CD4-positive, alpha-beta memory T cell (primary cell): ENCODE measurements around the gene PSME3IP1. TPM values are rescaled to one million over a fixed set of nuclear protein-coding genes. Genes with fewer than 3 reads are reported as not detected.
"Not testable (repeated sequence)": the region's sequence is repeated elsewhere in the genome, so short reads cannot be mapped to it uniquely, and the experiment has no call there.

ENCODE experiments used
- CTCF ChIA-PET: fragments of 350-600 bp; sonication (Branson Sonifier 250); formaldehyde crosslinking; loops from one replicate; lab custom pipeline; 2021; ENCODE audit warnings: inconsistent platforms; ENCODE audit not compliant: partially characterized antibody; lab: Charles Lee
- POLR2A ChIA-PET: fragments of 350-600 bp; sonication (Branson Sonifier 250); formaldehyde crosslinking; loops from one replicate; lab custom pipeline; 2021; ENCODE audit not compliant: partially characterized antibody; lab: Charles Lee
- DNase-seq, 5 donors: peaks; one replicate each; pipeline versions ENCODE4 v3.0.0 to v3.0.0-alpha.2; 2020 to 2022; ENCODE audit warnings: mixed read lengths in 1 of 5
- H3K27ac ChIP-seq: one replicate; pipeline ENCODE4 v1.7.0; 2013; ENCODE audit warnings: low read depth, low read length
- H3K27me3 ChIP-seq: 2 replicates; pipeline ENCODE4 v1.7.0; 2013; ENCODE audit warnings: mild to moderate bottlenecking, low read length, moderate library complexity; ENCODE audit not compliant: insufficient read depth
- H3K36me3 ChIP-seq: 2 replicates; pipeline ENCODE4 v1.7.0; 2013; ENCODE audit warnings: mild to moderate bottlenecking, low read length, moderate library complexity; ENCODE audit not compliant: insufficient read depth
- H3K4me1 ChIP-seq: 2 replicates; pipeline ENCODE4 v1.7.0; 2013; ENCODE audit warnings: mild to moderate bottlenecking, low read length, moderate library complexity; ENCODE audit not compliant: insufficient read depth
- H3K4me3 ChIP-seq, 2 donors: one replicate each; pipeline ENCODE4 v1.7.0; 2013; ENCODE audit warnings: low read length in 2 of 2, mild to moderate bottlenecking in 1 of 2
- H3K9me3 ChIP-seq, 2 donors: one replicate each; pipeline ENCODE4 v1.7.0; 2013; ENCODE audit warnings: low read length in 2 of 2, control low read depth in 1 of 2; ENCODE audit not compliant: control insufficient read depth in 1 of 2
- H3K27ac Mint-ChIP-seq, 7 donors: one replicate each; pipeline ENCODE4 v1.8.0; 2020 to 2021; ENCODE audit warnings: mixed read lengths in 7 of 7, mild to moderate bottlenecking in 6 of 7, inconsistent platforms in 3 of 7, moderate library complexity in 3 of 7
- H3K27me3 Mint-ChIP-seq, 2 donors: one replicate each; pipeline ENCODE4 v1.8.0; 2020 to 2021; ENCODE audit warnings: mixed read lengths in 2 of 2
- H3K36me3 Mint-ChIP-seq, 2 donors: one replicate each; pipeline ENCODE4 v1.8.0; 2020 to 2021; ENCODE audit warnings: mixed read lengths in 2 of 2, inconsistent platforms in 1 of 2, mild to moderate bottlenecking in 1 of 2
- H3K4me1 Mint-ChIP-seq, 4 donors: one replicate each; pipeline ENCODE4 v1.8.0; 2020 to 2021; ENCODE audit warnings: mixed read lengths in 4 of 4, mild to moderate bottlenecking in 1 of 4
- H3K4me3 Mint-ChIP-seq, 8 donors: one replicate each; pipeline ENCODE4 v1.8.0; 2020 to 2021; ENCODE audit warnings: mixed read lengths in 8 of 8, mild to moderate bottlenecking in 7 of 8, moderate library complexity in 6 of 8, inconsistent platforms in 3 of 8
- H3K9me3 Mint-ChIP-seq, 8 donors: one replicate each; pipeline ENCODE4 v1.8.0; 2020 to 2021; ENCODE audit warnings: mixed read lengths in 8 of 8, mild to moderate bottlenecking in 5 of 8, inconsistent platforms in 3 of 8, moderate library complexity in 1 of 8
- intact Hi-C: fragments of 100-400 bp; cut with micrococcal nuclease; formaldehyde crosslinking; loops from one replicate; pipeline ENCODE4 v1.15.1; 2023
- polyA plus RNA-seq, 2 donors: library from polyadenylated mRNA; unstranded; fragments of 300-500 nt; fragmentation: Illumina TruSeq; gene quantifications; one replicate each; pipeline ENCODE4 v1.2.3, GENCODE V29; 2021
- total RNA-seq, 2 experiments: library from RNA; stranded (reverse); gene quantifications; one replicate each; pipeline ENCODE4 v1.2.3, GENCODE V29; 2021

Gene PSME3IP1
- total and polyA plus RNA-seq, 4 experiments from 2014 or later, result 59.9 to 157 (median 106) TPM

DNA sequence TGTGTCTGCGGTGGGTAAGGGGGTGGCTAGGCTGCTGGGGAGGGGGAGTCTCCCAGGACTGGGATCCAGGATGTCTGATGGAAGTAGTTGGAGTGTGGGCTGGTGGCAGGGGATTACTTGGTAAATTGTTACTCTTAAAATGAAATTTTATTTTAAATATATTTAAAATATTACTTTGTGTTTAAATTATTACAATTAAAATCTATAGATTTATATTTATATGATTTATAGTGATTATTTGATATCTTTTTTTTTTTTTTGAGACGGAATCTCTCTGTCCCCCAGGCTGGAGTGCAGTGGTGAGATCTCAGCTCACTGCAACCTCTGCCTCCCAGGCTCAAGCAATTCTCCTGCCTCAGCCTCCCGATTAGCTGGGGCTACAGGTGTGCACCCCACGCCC lies 74.9 kb downstream of the PSME3IP1 start:
- Mint-ChIP-seq H3K4me1 (peaks cover 3 to 9% (median 6%) of the 10 kb centered on the region in 4 donors), H3K4me3 (no peak overlapping the region), H3K9me3 (no peaks in the 10 kb centered on the region), H3K27ac (no peak overlapping the region), H3K36me3 (no peaks in the 10 kb centered on the region), H3K27me3 (no peaks in the 10 kb centered on the region)
- Histone ChIP-seq H3K27ac (no peak overlapping the region), H3K9me3 (no peaks in the 10 kb centered on the region), H3K27me3 (no peaks in the 10 kb centered on the region), H3K4me1 (peaks cover 5% of the 10 kb centered on the region), H3K36me3 (no peaks in the 10 kb centered on the region), H3K4me3 (no peak overlapping the region)
- intact Hi-C loops, result no loop called here
- POLR2A ChIA-PET, result no interaction called here
- CTCF ChIA-PET, result interaction anchor here (1.3 kb wide), 2 partner anchors 19 to 27 kb away, joined by 3 to 6 read pairs; partner anchors contain the start of gene CPNE2
- no peak for DNase-seq

DNA sequence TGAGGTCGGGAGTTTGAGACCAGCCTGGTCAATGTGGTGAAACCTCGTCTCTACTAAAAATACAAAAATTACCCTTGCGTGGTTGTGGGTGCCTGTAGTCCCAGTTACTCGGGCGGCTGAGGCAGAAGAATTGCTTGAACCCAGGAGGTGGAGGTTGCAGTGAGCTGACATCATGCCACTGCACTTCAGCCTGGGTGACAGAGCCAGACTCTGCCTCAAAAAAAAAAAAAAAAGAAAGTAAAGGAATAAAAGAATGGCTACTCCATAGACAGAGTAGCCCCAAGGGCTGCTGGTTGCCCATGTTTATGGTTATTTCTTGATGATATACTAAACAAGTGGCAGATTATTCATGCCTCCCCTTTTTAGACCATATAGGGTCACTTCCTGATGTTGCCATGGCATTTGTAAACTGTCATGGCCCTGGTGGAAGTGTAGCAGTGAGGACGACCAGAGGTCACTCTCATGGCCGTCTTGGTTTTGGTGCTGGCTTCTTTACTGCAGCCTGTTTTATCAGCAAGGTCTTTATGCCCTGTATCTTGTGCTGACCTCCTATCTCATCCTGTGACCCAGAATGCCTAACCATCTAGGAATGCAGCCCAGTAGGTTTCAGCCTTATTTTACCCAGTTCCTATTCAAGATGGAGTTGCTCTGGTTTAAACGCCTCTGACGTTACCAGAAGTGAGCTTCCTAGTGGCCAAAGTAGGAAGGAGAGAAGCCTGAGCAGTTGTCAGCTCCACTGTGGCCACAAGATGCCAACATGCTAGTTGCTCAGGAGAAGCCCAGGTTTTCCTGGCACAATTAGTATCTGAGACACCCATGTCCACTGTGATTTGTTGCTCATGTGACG lies 76.4 kb downstream of the PSME3IP1 start:
- CTCF ChIA-PET, result interaction anchor here (0.6 to 1.3 kb wide), 3 partner anchors 8 to 306 kb away, joined by 3 read pairs; partner anchors contain the start of gene CPNE2
- peaks cover 9 to 16% (median 13%) of the 10 kb centered on the region in 4 donors for H3K4me1 Mint-ChIP-seq
- intact Hi-C loops, result not testable (repeated sequence)

DNA sequence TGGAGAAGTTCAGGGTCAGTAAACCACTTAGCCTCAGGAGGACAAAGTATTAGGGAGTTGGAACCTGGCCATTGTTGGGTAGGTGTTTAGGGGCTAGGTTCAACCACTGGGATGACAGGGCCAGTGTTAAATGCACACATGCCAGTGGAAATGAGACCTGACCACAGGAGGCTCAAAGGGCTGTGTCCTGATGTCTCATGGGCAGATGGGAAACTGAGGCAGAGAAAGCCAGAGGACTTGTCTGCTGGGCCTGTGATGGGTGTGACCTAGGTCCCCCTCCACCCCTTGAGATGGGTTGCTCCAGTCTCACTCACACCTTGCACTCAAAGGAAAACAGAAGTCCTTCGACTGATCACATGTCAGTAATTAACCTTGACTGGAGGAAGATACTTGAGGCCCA lies 77.4 kb downstream of the PSME3IP1 start:
- H3K27me3 ChIP-seq, result no peaks in the 10 kb centered on the region
- no peak overlapping the region for H3K4me3 Mint-ChIP-seq
- no peaks in the 10 kb centered on the region for H3K9me3 ChIP-seq
- POLR2A ChIA-PET, result no interaction called here
- H3K4me1 Mint-ChIP-seq, result peaks cover 11 to 18% (median 15%) of the 10 kb centered on the region in 4 donors
- H3K36me3 ChIP-seq, result no peaks in the 10 kb centered on the region
- intact Hi-C loops, result no loop called here
- H3K36me3 Mint-ChIP-seq, result no peaks in the 10 kb centered on the region
- H3K4me3 ChIP-seq, result no peak overlapping the region
- H3K9me3 Mint-ChIP-seq, result no peaks in the 10 kb centered on the region
- H3K27ac ChIP-seq, result no peak overlapping the region
- no peak overlapping the region for H3K27ac Mint-ChIP-seq
- no peak for DNase-seq
- CTCF ChIA-PET, result no interaction called here
- peaks cover 18% of the 10 kb centered on the region for H3K4me1 ChIP-seq
- H3K27me3 Mint-ChIP-seq, result no peaks in the 10 kb centered on the region

More for the DNA sequence above, 76.4 kb downstream of the PSME3IP1 start:
- H3K36me3 ChIP-seq, H3K4me3 ChIP-seq, H3K36me3 Mint-ChIP-seq, DNase-seq, H3K9me3 ChIP-seq, H3K27me3 ChIP-seq, H3K27ac Mint-ChIP-seq, H3K27me3 Mint-ChIP-seq, H3K4me3 Mint-ChIP-seq, POLR2A ChIA-PET, H3K9me3 Mint-ChIP-seq, H3K27ac ChIP-seq: not testable (repeated sequence)
- H3K4me1 ChIP-seq, result peaks cover 16% of the 10 kb centered on the region

DNA sequence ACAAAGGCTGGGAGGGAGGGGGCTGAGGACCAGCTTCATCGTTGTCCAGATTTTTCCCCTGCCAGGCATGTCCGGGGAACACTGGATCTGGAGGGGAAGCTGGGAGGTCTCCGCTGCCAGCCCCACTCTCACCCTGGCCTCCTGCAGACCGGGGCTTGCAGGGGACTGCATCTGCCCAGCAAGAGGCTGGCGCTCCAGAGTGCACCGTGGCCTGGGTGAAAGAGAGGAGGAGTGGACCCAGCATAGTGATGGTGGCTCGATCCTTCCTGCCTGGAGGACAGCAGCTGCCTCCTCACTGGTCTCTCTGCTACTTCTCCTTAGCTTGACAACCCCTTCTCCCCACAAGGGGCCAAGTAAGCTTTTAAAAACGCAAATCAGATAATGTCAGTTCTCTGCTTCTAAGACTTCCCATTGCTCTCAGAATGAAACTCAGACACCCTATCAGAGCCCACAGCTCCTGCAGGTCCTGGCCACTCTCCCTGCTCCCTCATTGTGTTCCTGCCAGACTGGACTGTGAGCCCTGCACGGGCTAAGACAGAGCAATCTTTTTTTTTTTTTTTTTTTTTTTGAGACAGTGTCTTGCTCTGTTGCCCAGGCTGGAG lies 78.4 kb downstream of the PSME3IP1 start:
- ChIA-PET POLR2A (no interaction called here), CTCF (interaction anchor here (0.7 to 1.4 kb wide), 3 partner anchors 10 to 23 kb away, joined by 3 to 4 read pairs (median 3); no protein-coding TSS in a partner anchor)
- Mint-ChIP-seq H3K4me3 (no peak overlapping the region), H3K27me3 (no peaks in the 10 kb centered on the region), H3K36me3 (no peaks in the 10 kb centered on the region), H3K27ac (peak overlapping the region in 1 of 7 donors; percentile 46), H3K4me1 (peaks cover 11 to 18% (median 15%) of the 10 kb centered on the region in 4 donors), H3K9me3 (no peaks in the 10 kb centered on the region)
- no peak for DNase-seq
- H3K27me3 ChIP-seq, result no peaks in the 10 kb centered on the region
- no peak overlapping the region for H3K4me3 ChIP-seq
- H3K4me1 ChIP-seq, result peaks cover 18% of the 10 kb centered on the region
- intact Hi-C loops, result no loop called here
- H3K36me3 ChIP-seq, result no peaks in the 10 kb centered on the region
- H3K9me3 ChIP-seq, result no peaks in the 10 kb centered on the region
- no peak overlapping the region for H3K27ac ChIP-seq

DNA sequence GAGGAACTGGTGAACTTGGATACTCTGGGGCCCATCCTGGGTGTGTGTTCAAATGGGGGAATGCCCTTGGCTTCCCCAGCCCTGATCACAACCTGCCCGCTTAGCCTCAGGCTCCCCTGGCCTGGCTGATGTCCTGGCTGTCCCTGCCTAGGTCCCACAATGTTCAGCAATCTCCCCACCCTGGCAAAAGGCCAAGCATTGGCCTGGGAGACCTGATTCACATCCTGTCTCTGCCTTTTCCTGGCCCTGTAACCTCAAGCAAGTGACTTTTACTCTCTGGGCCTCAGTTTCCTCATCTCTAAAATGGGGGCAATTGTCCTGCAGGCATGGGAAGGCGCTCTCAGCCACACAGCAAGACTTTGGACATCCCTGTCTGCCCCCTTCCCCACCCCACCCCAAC lies 79.1 kb downstream of the PSME3IP1 start:
- ChIA-PET CTCF (interaction anchor here (1.1 to 1.4 kb wide), 2 partner anchors 13 to 23 kb away, joined by 3 to 4 read pairs; no protein-coding TSS in a partner anchor), POLR2A (no interaction called here)
- Histone ChIP-seq H3K27ac (no peak overlapping the region), H3K27me3 (no peaks in the 10 kb centered on the region), H3K9me3 (no peaks in the 10 kb centered on the region), H3K4me3 (no peak overlapping the region), H3K36me3 (no peaks in the 10 kb centered on the region), H3K4me1 (peaks cover 18% of the 10 kb centered on the region)
- Mint-ChIP-seq H3K36me3 (no peaks in the 10 kb centered on the region), H3K27me3 (no peaks in the 10 kb centered on the region), H3K27ac (peak overlapping the region in 2 of 7 donors; percentile 26 to 78), H3K9me3 (no peaks in the 10 kb centered on the region), H3K4me3 (no peak overlapping the region), H3K4me1 (peaks cover 11 to 18% (median 15%) of the 10 kb centered on the region in 4 donors)
- DNase-seq, result no peak
- intact Hi-C loops, result no loop called here

DNA sequence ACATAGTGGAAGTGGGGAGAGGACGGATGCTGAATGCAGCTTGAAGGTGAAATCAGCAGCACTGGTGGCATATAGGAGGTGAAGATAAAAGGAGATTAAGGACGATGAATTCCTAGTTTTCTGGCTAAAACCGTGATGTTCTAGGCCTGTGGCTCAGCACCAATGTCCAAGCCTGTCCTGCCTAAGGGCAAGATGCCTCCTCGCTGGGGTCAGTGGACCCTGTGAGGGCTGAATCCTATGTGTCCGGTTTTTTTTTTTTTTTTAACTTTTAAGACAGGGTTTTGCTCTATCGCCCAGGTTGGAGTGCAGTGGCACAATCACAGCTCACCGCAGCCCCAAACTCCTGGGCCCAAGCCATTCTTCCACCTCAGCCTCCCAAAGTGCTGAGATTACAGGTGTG lies 80.7 kb downstream of the PSME3IP1 start:
- no peak for DNase-seq
- Histone ChIP-seq H3K4me3 (no peak overlapping the region), H3K9me3 (no peaks in the 10 kb centered on the region), H3K36me3 (no peaks in the 10 kb centered on the region), H3K27ac (no peak overlapping the region), H3K27me3 (no peaks in the 10 kb centered on the region), H3K4me1 (peaks cover 18% of the 10 kb centered on the region)
- ChIA-PET CTCF (no interaction called here), POLR2A (interaction anchor here (0.6 to 0.9 kb wide), 2 partner anchors 9 to 28 kb away, joined by 3 read pairs; no protein-coding TSS in a partner anchor)
- no peaks in the 10 kb centered on the region for H3K9me3 Mint-ChIP-seq
- intact Hi-C loops, result no loop called here
- H3K27me3 Mint-ChIP-seq, result no peaks in the 10 kb centered on the region
- H3K4me3 Mint-ChIP-seq, result peak overlapping the region in 1 of 8 donors; percentile 11
- H3K36me3 Mint-ChIP-seq, result no peaks in the 10 kb centered on the region
- H3K27ac Mint-ChIP-seq, result peak overlapping the region in 4 of 7 donors; percentile 6 to 80 (median 74)
- peaks cover 15 to 25% (median 19%) of the 10 kb centered on the region in 4 donors for H3K4me1 Mint-ChIP-seq

DNA sequence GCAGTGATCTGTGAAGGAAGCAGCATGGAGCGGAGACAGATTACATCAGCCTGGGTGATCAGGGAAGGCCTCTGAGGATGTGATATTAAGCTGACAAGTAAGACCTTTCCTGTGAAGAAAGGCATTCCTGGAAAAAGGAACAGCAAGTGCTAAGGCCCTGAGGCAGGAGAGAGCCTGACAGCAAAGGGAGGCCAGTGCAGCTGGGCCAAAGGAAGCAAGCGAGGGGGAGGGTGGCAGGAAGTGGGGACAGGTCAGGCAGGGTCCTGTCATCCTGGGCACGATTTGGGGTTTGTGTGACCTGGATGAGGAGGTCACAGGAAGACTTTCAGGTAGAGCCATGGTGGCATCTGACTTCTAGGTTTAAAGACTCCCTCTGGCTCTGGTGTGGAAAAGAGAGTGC lies 81.1 kb downstream of the PSME3IP1 start:
- Mint-ChIP-seq H3K27me3 (no peaks in the 10 kb centered on the region), H3K27ac (peak overlapping the region in 6 of 7 donors; percentile 6 to 80 (median 56)), H3K4me3 (peak overlapping the region in 1 of 8 donors; percentile 23), H3K4me1 (peaks cover 18 to 29% (median 20%) of the 10 kb centered on the region in 4 donors), H3K36me3 (no peaks in the 10 kb centered on the region), H3K9me3 (no peaks in the 10 kb centered on the region)
- Histone ChIP-seq H3K4me3 (no peak overlapping the region), H3K27me3 (no peaks in the 10 kb centered on the region), H3K36me3 (no peaks in the 10 kb centered on the region), H3K27ac (no peak overlapping the region), H3K4me1 (peaks cover 18% of the 10 kb centered on the region), H3K9me3 (no peaks in the 10 kb centered on the region)
- intact Hi-C loops, result no loop called here
- CTCF ChIA-PET, result interaction anchor here (4.4 kb wide), 1 partner anchor 12 kb away, joined by 18 read pairs; the partner anchor contains the start of gene CPNE2
- POLR2A ChIA-PET, result interaction anchor here (0.9 kb wide), 1 partner anchor 9 kb away, joined by 3 read pairs; no protein-coding TSS in a partner anchor
- no peak for DNase-seq
